ENCODE results near the gene SENP6. TPM values are rescaled to one million over a fixed set of nuclear protein-coding genes. Genes with fewer than 3 reads are reported as not detected.

SENP6 gene
- total RNA-seq, 1 donor from 2014 or later, result 202 TPM

DNA sequence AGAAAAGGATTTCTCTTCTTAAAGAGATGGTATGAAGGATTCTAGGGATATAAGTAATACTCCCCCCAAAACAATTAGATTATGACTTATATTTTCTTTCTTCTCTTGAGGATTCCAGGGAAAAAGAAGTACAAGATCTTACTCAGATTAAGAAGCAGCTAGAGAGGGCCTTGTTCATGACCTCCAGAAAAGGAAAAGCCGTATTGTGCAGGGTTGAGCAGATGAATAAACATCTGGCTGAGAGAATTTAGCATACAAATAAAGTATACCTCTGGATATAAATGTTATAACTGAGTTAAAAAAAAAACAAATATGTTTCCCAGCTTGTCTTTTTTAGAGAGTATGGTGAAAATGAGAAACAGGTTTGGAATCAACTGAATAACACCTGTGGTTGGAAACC is 158.6 kb downstream of the SENP6 start:
- Histone ChIP-seq H3F3A (ENCODE audit: low read depth) (peaks cover 10% of the 10 kb centered on the region), H3K27me3 (no peaks in the 10 kb centered on the region), H3K9me3 (ENCODE audit: low read depth) (no peaks in the 10 kb centered on the region), H3K4me1 (peaks cover 6% of the 10 kb centered on the region), H3K4me3 (no peak overlapping the region), H4K20me1 (ENCODE audit: low read depth) (peaks cover 8% of the 10 kb centered on the region), H3K79me2 (ENCODE audit: low read depth) (peaks cover 43% of the 10 kb centered on the region), H3K27ac (no peak overlapping the region), H2AFZ (replicated peaks) (no peak overlapping the region), H3K9ac (no peak overlapping the region), H3K36me3 (no peaks in the 10 kb centered on the region), H3K4me2 (no peak overlapping the region)
- TF ChIP-seq EZH2phosphoT487 (IDR thresholded peaks at IDR 0.05) (no peak), EZH2 (IDR thresholded peaks at IDR 0.05) (no peak)
- TF ChIP-seq, protein P1, sequence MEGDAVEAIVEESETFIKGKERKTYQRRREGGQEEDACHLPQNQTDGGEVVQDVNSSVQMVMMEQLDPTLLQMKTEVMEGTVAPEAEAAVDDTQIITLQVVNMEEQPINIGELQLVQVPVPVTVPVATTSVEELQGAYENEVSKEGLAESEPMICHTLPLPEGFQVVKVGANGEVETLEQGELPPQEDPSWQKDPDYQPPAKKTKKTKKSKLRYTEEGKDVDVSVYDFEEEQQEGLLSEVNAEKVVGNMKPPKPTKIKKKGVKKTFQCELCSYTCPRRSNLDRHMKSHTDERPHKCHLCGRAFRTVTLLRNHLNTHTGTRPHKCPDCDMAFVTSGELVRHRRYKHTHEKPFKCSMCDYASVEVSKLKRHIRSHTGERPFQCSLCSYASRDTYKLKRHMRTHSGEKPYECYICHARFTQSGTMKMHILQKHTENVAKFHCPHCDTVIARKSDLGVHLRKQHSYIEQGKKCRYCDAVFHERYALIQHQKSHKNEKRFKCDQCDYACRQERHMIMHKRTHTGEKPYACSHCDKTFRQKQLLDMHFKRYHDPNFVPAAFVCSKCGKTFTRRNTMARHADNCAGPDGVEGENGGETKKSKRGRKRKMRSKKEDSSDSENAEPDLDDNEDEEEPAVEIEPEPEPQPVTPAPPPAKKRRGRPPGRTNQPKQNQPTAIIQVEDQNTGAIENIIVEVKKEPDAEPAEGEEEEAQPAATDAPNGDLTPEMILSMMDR (IDR thresholded peaks at IDR 0.05), result no peak
- H3K4me1 Mint-ChIP-seq, result no peaks in the 10 kb centered on the region
- H3K36me3 Mint-ChIP-seq, result no peaks in the 10 kb centered on the region
- DNase-seq (ENCODE audit: low spot score), result no peak
- H3K27ac Mint-ChIP-seq, result no peak overlapping the region
- no peak overlapping the region for H3K4me3 Mint-ChIP-seq
- H3K9me3 Mint-ChIP-seq, result no peaks in the 10 kb centered on the region
- H3K27me3 Mint-ChIP-seq (ENCODE audit: insufficient read depth, low read depth), result no peaks in the 10 kb centered on the region

DNA sequence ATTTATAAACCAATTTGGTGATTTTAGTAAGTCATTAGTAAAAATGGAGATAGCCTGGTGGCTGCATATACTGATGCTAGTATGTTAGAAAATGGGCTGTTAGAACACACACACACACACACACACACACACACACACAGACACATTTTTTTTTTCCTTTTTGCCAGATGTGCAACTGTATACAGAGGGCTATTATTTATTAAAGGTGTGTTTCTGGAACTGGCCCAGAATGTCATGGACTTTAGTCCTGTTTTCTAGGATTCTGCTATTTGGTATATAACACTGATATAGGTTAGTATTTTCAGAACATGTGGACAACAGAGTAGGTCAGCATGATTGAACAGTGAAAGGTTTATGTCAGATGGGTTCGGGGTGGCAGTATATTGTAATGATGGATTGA is 159.8 kb downstream of the SENP6 start:
- peaks cover 43% of the 10 kb centered on the region for H3K79me2 ChIP-seq (ENCODE audit: low read depth)

DNA sequence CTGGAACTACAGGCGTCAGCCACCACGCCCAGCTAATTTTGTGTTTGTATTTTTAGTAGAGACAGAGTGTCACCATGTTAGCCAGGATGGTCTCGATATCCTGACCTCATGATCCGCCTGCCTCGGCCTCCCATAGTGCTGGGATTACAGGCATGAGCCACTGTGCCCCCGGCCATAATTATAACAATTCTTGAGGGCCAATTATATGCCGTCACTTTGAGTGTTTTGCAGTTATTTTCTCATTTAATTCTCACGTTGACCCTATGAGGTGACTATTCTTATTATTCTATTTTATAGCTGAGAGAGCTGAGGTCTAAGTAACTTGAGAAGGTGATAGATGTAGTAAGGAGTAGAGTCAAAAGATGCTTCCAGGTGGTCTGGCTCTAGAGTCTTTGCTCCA is 160.4 kb downstream of the SENP6 start:
- H2AFZ ChIP-seq (replicated peaks), result no peak overlapping the region
- Mint-ChIP-seq H3K27ac (no peak overlapping the region), H3K4me3 (no peak overlapping the region), H3K4me1 (no peaks in the 10 kb centered on the region), H3K36me3 (no peaks in the 10 kb centered on the region), H3K9me3 (no peaks in the 10 kb centered on the region), H3K27me3 (ENCODE audit: insufficient read depth, low read depth) (no peaks in the 10 kb centered on the region)
- H3K4me2 ChIP-seq, result no peak overlapping the region
- no peak for TF ChIP-seq EZH2 (IDR thresholded peaks at IDR 0.05)
- no peak for TF ChIP-seq EZH2phosphoT487 (IDR thresholded peaks at IDR 0.05)
- TF ChIP-seq, protein P1 (IDR thresholded peaks at IDR 0.05), result no peak
- no peak for DNase-seq (ENCODE audit: low spot score)
- H3K79me2 ChIP-seq (ENCODE audit: low read depth), result peaks cover 43% of the 10 kb centered on the region
- peaks cover 10% of the 10 kb centered on the region for H3F3A ChIP-seq (ENCODE audit: low read depth)
- no peaks in the 10 kb centered on the region for H3K9me3 ChIP-seq (ENCODE audit: low read depth)
- no peak overlapping the region for H3K27ac ChIP-seq
- no peaks in the 10 kb centered on the region for H3K27me3 ChIP-seq
- peaks cover 4% of the 10 kb centered on the region for H4K20me1 ChIP-seq (ENCODE audit: low read depth)
- peaks cover 6% of the 10 kb centered on the region for H3K4me1 ChIP-seq
- no peak overlapping the region for H3K9ac ChIP-seq
- no peaks in the 10 kb centered on the region for H3K36me3 ChIP-seq
- H3K4me3 ChIP-seq, result no peak overlapping the region

More for the DNA sequence above, 159.8 kb downstream of the SENP6 start:
- Mint-ChIP-seq H3K27ac (no peak overlapping the region), H3K4me1 (no peaks in the 10 kb centered on the region), H3K4me3 (no peak overlapping the region), H3K36me3 (no peaks in the 10 kb centered on the region), H3K9me3 (no peaks in the 10 kb centered on the region), H3K27me3 (ENCODE audit: insufficient read depth, low read depth) (no peaks in the 10 kb centered on the region)
- H2AFZ ChIP-seq (replicated peaks), result no peak overlapping the region
- TF ChIP-seq, protein P1 (IDR thresholded peaks at IDR 0.05), result no peak
- TF ChIP-seq EZH2 (IDR thresholded peaks at IDR 0.05) (no peak), EZH2phosphoT487 (IDR thresholded peaks at IDR 0.05) (no peak)
- no peak overlapping the region for H3K4me3 ChIP-seq
- peaks cover 6% of the 10 kb centered on the region for H3K4me1 ChIP-seq
- H3K9ac ChIP-seq, result no peak overlapping the region
- peaks cover 5% of the 10 kb centered on the region for H4K20me1 ChIP-seq (ENCODE audit: low read depth)
- no peak overlapping the region for H3K27ac ChIP-seq
- H3F3A ChIP-seq (ENCODE audit: low read depth), result peaks cover 10% of the 10 kb centered on the region
- no peaks in the 10 kb centered on the region for H3K9me3 ChIP-seq (ENCODE audit: low read depth)
- no peaks in the 10 kb centered on the region for H3K36me3 ChIP-seq
- H3K27me3 ChIP-seq, result no peaks in the 10 kb centered on the region
- H3K4me2 ChIP-seq, result no peak overlapping the region
- no peak for DNase-seq (ENCODE audit: low spot score)
